G401.6 (cell line): ENCODE data around the gene ACACA.
"Not testable (repeated sequence)": the region's sequence is repeated elsewhere in the genome, so short reads cannot be mapped to it uniquely, and the experiment has no call there.

Experiments used
- FAIRE-seq: peaks from 2 replicates; lab custom pipeline; 2012; peaks lifted over from hg19 to GRCh38; lab: Jason Lieb, UNC

Gene ACACA

GRCh38 chr17:37406635-37407461 lies at the start of gene ACACA, which contains the start of gene TADA2A:
Gene ACACA, minus strand, starts transcription at chr17:37406836. Its CDS starts 537 bp downstream, at chr17:37406299.
Gene TADA2A, plus strand, starts transcription at chr17:37406886. Its CDS starts 4,480 bp downstream, at chr17:37411366.
- FAIRE-seq = no peak

- no peak for FAIRE-seq
Observed at GRCh38 chr17:37450112-37450511, 43.5 kb upstream of the ACACA start.

- FAIRE-seq = no peak
Observed at GRCh38 chr17:37447641-37448040, 41.0 kb upstream of the ACACA start.

DNA sequence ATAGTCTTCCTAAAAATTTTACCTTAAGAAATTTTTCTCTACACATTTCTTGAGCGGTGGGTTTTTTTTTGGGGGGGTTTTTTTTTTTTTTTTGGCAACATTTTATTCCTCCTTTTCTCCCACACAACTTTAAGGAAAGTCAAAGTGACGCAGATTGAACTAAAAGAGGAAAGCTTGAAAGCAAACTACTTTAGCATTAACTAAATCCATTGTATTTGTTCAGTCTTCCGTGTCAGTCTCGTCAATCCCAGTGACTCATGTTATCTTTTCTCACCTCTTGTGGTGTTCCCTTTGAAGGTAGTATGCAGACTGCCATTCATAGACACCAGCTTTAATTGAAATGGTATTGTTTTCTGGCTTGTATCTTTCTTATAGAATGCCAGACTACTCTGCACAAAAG lies 39.4 kb upstream of the ACACA start:
- FAIRE-seq = no peak

- FAIRE-seq = not testable (repeated sequence)
Observed at GRCh38 chr17:37441369-37442014, 34.9 kb upstream of the ACACA start.

- FAIRE-seq = no peak
Observed at GRCh38 chr17:37440424-37440823, 33.8 kb upstream of the ACACA start.

GRCh38 chr17:37438141-37438540 lies 31.5 kb upstream of the ACACA start:
- no peak for FAIRE-seq

DNA sequence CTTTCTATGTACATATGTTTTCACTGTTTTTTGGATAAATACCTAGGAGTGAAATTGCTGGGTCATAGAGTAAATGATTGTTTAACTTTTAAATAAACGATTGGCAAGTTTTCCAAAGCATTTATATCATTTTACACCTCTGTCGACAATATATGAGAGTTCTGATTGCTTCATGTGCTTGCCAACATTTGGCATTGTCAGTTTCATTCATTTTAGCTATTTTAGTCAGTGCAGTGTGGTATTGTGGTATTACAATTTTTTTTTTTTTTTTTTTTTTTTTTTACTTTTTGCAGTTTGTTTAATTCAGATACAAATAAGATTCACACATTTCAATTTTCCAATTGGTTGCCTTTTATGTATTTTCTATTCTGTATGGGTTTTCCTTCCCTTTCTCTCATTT lies 26.0 kb upstream of the ACACA start:
- no peak for FAIRE-seq

DNA sequence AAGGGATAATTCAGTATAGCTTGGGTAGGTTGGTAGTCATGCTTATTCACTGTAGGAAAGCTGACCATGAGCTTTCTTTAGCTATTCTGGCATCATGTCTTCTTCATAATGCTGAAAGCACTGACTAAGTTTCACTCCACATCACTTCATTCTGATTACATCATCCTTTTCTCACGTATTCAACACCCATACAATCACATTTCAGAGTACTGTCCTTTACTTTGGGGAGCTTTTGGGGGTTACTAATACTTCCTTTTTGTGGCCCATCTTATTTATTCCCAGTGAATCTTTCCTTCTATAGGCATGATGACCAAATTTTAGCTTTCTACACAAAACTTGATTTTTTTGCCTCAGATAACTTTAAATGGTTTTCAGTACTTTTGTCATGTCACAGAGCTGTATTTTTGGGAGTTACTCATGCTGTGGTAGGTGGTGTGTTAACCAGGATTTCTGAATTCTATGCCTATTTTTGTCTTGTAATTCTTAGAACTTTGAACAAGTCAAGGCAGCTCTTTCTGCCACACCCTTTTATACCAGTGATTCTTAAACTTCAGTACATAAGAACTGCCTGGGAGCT lies 23.5 kb upstream of the ACACA start:
- no peak for FAIRE-seq

GRCh38 chr17:37429453-37429852 lies 22.8 kb upstream of the ACACA start:
- FAIRE-seq = no peak

DNA sequence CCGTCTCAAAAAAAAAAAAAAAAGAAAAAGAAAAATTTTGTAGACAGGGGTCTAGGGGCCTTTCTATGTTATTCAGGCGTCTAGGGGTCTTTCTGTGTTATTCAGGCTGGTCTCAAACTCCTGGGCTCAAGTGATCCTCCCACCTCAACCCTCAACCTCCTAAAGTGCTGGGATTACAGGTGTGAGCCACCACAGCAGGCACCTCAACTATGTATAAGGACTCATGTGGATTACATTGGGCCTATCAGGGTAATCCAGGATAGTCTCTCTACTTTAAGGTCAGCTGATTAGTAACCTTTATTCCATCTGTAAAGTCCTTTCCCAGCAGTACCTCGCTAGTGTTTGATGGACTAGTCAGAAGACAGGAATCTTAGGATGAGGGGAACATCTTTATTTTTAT lies 22.4 kb upstream of the ACACA start:
- FAIRE-seq = no peak

- no peak for FAIRE-seq
Observed at GRCh38 chr17:37425268-37425667, 18.6 kb upstream of the ACACA start.

DNA sequence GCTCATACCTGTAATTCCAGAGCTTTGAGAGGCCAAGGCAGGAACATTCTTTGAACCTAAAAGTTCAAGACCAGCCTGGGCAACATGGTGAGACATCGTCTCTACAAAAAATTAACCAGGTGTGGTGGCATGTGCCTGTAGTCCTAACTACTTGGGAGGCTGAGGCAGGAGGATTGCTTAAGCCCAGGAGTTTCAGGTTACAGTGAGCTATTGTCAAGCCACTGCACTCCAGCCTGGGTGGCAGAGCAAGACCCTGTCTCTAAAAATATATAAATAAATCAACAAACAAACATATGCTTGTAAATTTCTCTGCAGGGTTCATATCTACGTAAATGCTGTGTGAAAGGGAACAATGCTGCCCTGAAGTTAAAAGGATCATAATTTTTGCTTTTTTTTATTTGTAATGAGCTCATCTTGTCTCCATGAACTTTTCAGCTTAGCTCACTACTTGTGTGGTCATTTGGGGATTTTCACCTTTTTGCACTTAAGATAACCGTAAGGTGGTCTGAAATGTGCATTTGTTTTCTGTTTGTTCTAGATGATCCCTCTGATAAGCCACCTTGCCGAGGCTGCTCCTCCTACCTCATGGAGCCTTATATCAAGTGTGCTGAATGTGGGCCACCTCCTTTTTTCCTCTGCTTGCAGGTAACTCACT lies 16.5 kb upstream of the ACACA start:
- FAIRE-seq = no peak

- FAIRE-seq = no peak
Observed at GRCh38 chr17:37417852-37418251, 11.2 kb upstream of the ACACA start.

DNA sequence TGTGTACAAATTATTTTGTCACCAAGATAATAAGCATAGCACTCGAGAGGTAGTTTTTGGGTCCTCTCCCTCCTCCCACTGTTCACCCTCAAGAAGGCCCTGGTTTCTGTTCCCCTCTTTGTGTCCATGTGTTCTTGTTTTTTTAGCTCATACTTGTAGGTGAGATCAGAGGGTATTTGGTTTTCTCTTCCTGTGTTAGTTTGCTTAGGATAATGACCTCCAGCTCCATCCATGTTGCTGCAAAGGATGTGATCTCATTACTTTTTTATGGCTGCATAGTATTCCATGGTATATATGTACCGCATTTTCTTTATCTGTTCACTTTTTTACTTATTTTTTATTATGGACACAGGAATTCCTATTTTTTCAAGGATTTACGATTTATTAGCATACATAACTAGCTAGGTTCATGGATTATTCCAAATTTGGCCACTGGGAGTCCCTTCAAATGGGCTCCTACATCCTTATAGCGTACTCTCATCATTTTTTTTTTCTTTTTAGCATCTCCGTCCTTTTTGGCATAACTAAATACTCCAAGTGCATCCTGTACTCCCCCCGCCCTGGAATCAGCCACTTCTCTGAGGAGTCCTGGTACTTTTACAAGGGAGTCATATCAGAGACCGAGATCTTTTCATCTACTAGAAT lies 7.4 kb upstream of the ACACA start:
- FAIRE-seq = no peak

DNA sequence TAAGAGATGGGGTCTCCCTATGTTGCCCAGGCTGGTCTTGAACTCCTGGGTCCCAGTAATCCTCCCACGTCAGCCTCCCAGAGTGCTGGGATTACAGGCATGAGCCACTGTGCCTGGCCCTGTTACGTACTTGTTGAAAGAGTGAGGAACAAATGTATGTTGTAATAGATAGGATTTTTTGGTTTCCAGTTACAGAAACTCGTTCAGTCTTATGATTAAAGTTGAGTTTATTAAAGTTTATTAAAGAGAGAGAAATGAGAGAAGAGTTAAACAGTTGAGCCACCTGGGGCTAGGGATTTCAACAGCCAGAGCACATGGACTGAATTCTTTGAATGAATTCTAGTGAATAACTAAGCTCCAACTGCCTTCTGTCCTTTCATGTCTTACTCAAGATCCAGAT lies 3.7 kb upstream of the ACACA start:
- no peak for FAIRE-seq

- FAIRE-seq = not testable (repeated sequence)
Observed at GRCh38 chr17:37408145-37408479, 1.5 kb upstream of the ACACA start.

GRCh38 chr17:37405955-37406634 lies 541 bp downstream of the ACACA start:
- no peak for FAIRE-seq

GRCh38 chr17:37405522-37405921 lies 1.1 kb downstream of the ACACA start:
- not testable (repeated sequence) for FAIRE-seq

DNA sequence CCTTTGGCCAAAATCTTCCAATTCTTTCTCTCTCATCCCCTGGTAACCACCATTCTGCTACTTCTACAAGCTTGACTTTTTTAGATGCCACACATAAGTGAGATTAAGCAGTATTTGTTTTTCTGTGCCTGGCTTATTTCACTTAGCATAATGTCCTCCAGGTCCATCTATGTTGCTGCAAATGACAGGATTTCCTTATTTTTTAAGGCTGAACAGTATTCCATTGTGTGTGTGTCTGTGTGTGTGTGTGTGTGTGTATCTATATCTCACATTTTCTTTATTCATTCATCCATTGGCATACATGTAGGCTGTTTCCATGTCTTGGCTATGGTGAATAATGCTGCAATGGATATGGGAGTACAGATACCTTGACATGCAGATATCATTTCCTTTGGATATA lies 6.1 kb downstream of the ACACA start:
- FAIRE-seq = no peak

GRCh38 chr17:37399265-37399803 lies 7.3 kb downstream of the ACACA start:
- no peak for FAIRE-seq

- FAIRE-seq = no peak
Observed at GRCh38 chr17:37393352-37393751, 13.3 kb downstream of the ACACA start.
